IMR-90 (cell line): Measurements from ENCODE around the gene PEAK3. TPM values are rescaled to one million over a fixed set of nuclear protein-coding genes. Genes with fewer than 3 reads are reported as not detected.

ENCODE experiments used
- ATAC-seq: fragments of 200-7000 bp; cut with Tn5 transposase; 2 replicates; pipeline ENCODE4 v1.9.1; 2020; ENCODE audit warnings: low read depth, mild to moderate bottlenecking, moderate library complexity
- BruUV-seq: library from RNA; stranded (reverse); fragments of 400-500 nt; replicated peaks from 2 replicates; lab custom pipeline; 2021; lab: Mats Ljungman, UMichigan
- CTCF ChIA-PET: fragments of 300-600 bp; formaldehyde crosslinking; extraction: SDS; loops from one replicate; lab custom pipeline; 2021; ENCODE audit warnings: antibody characterized with exemption; lab: Yijun Ruan, JAX
- POLR2A ChIA-PET: fragments of 300-600 bp; sonication (Branson Sonifier 250); formaldehyde crosslinking; loops from one replicate; lab custom pipeline; 2022; ENCODE audit warnings: antibody characterized with exemption; ENCODE audit not compliant: unreplicated experiment; lab: Charles Lee
- DNase-seq: peaks from one replicate; pipeline ENCODE4 v3.0.0; 2013
- H2AFZ ChIP-seq: replicated peaks from 2 replicates; pipeline ENCODE3; 2013; ENCODE audit warnings: low read length, mild to moderate bottlenecking; ENCODE audit not compliant: poor library complexity
- H2AK5ac ChIP-seq: 2 replicates; pipeline ENCODE4 v1.6.1; 2013; ENCODE audit warnings: low read depth, low read length, inconsistent platforms
- H2AK9ac ChIP-seq: replicated peaks from 2 replicates; pipeline ENCODE3; 2013; ENCODE audit warnings: mild to moderate bottlenecking, low read depth, low read length, moderate library complexity; ENCODE audit not compliant: poor library complexity
- H2BK120ac ChIP-seq: 2 replicates; pipeline ENCODE4 v1.6.1; 2013; ENCODE audit warnings: low read depth, low read length, inconsistent platforms
- H2BK15ac ChIP-seq: 3 replicates; pipeline ENCODE4 v1.6.1; 2013; ENCODE audit warnings: low read depth, low read length, inconsistent platforms
- H2BK20ac ChIP-seq: 2 replicates; pipeline ENCODE4 v1.6.1; 2013; ENCODE audit warnings: low read depth, mild to moderate bottlenecking, inconsistent platforms, low read length, moderate library complexity
- H2BK5ac ChIP-seq: 2 replicates; pipeline ENCODE4 v1.6.1; 2013; ENCODE audit warnings: mild to moderate bottlenecking, low read depth, low read length, inconsistent platforms; ENCODE audit not compliant: poor library complexity, severe bottlenecking
- H3K14ac ChIP-seq: replicated peaks from 2 replicates; pipeline ENCODE4 v1.6.1; 2013; ENCODE audit warnings: low read depth, low read length, inconsistent platforms
- H3K18ac ChIP-seq: 2 replicates; pipeline ENCODE4 v1.6.1; 2013; ENCODE audit warnings: low read depth, low read length, control low read depth
- H3K23ac ChIP-seq: 2 replicates; pipeline ENCODE4 v1.6.1; 2013; ENCODE audit warnings: low read depth, low read length, inconsistent platforms
- H3K27ac ChIP-seq: 2 replicates; pipeline ENCODE4 v1.5.1; 2013; ENCODE audit warnings: mild to moderate bottlenecking, control low read depth, low read length; ENCODE audit not compliant: insufficient read depth
- H3K27me3 ChIP-seq: 2 replicates; pipeline ENCODE4 v1.6.1; 2013; ENCODE audit warnings: low read length; ENCODE audit not compliant: control insufficient read depth, insufficient read depth
- H3K36me3 ChIP-seq: 2 replicates; pipeline ENCODE4 v1.6.1; 2013; ENCODE audit warnings: low read length, mixed read lengths; ENCODE audit not compliant: control insufficient read depth, insufficient read depth
- H3K4ac ChIP-seq: 2 replicates; pipeline ENCODE4 v1.6.1; 2013; ENCODE audit warnings: low read depth, low read length, inconsistent platforms
- H3K4me1 ChIP-seq: 2 replicates; pipeline ENCODE4 v1.6.1; 2013; ENCODE audit warnings: low read length, mixed read lengths; ENCODE audit not compliant: control insufficient read depth, insufficient read depth
- H3K4me2 ChIP-seq: 2 replicates; pipeline ENCODE4 v1.6.1; 2013; ENCODE audit warnings: low read depth, mild to moderate bottlenecking, control low read depth, low read length, moderate library complexity
- H3K4me3 ChIP-seq: 2 replicates; pipeline ENCODE4 v1.5.1; 2013; ENCODE audit warnings: low read depth, mild to moderate bottlenecking, control low read depth, low read length, moderate library complexity; ENCODE audit not compliant: insufficient read depth
- H3K56ac ChIP-seq: 2 replicates; pipeline ENCODE4 v1.6.1; 2013; ENCODE audit warnings: low read length, inconsistent platforms; ENCODE audit not compliant: insufficient read depth; ENCODE audit errors: extremely low read depth
- H3K79me1 ChIP-seq, 2 experiments: 2 replicates each; pipeline ENCODE4 v1.6.1; 2013; ENCODE audit warnings: low read length in 2 of 2, inconsistent platforms in 1 of 2, low read depth in 1 of 2
- H3K9ac ChIP-seq: 2 replicates; pipeline ENCODE4 v1.6.1; 2013; ENCODE audit warnings: low read depth, low read length, control low read depth
- H3K9me1 ChIP-seq: 2 replicates; pipeline ENCODE4 v1.6.1; 2013; ENCODE audit warnings: low read length, inconsistent platforms; ENCODE audit not compliant: insufficient read depth
- H3K9me3 ChIP-seq: 2 replicates; pipeline ENCODE4 v1.6.1; 2013; ENCODE audit warnings: low read length; ENCODE audit not compliant: control insufficient read depth, insufficient read depth
- H4K20me1 ChIP-seq: 2 replicates; pipeline ENCODE4 v1.6.1; 2013; ENCODE audit warnings: low read length, inconsistent platforms; ENCODE audit not compliant: insufficient read depth
- H4K5ac ChIP-seq: 2 replicates; pipeline ENCODE4 v1.6.1; 2013; ENCODE audit warnings: mild to moderate bottlenecking, low read depth, low read length, control low read depth
- H4K8ac ChIP-seq, 2 experiments: 2 replicates each; pipeline ENCODE4 v1.6.1; 2013; ENCODE audit warnings: low read depth in 2 of 2, low read length in 2 of 2, control low read depth in 1 of 2, inconsistent platforms in 1 of 2
- H4K91ac ChIP-seq: 2 replicates; pipeline ENCODE4 v1.6.1; 2013; ENCODE audit warnings: low read depth, low read length, inconsistent platforms; ENCODE audit not compliant: insufficient read depth
- BHLHE40 ChIP-seq: fragments of 150-350 bp; IDR thresholded peaks from 2 replicates; pipeline ENCODE4 v1.6.1; 2016; ENCODE audit warnings: mild to moderate bottlenecking, low read depth, low read length
- CHD1 ChIP-seq: IDR thresholded peaks from 2 replicates; pipeline ENCODE4 v1.6.1; 2012; ENCODE audit warnings: low read depth, low read length, improper control_type of control experiment
- CTCF ChIP-seq: conservative IDR thresholded peaks from 2 replicates; pipeline ENCODE4 v1.5.1; 2012; ENCODE audit warnings: mild to moderate bottlenecking, low read depth, low read length, improper control_type of control experiment
- ELK1 ChIP-seq: fragments of 150-350 bp; IDR thresholded peaks from 2 replicates; pipeline ENCODE4 v1.6.1; 2016; ENCODE audit warnings: low read depth, mild to moderate bottlenecking, low read length, moderate library complexity, borderline replicate concordance
- FOS ChIP-seq: fragments of 150-350 bp; IDR thresholded peaks from 2 replicates; pipeline ENCODE4 v1.6.1; 2016; ENCODE audit warnings: low read depth, low read length
- MAFK ChIP-seq: IDR thresholded peaks from 2 replicates; pipeline ENCODE4 v1.6.1; 2012; ENCODE audit warnings: low read depth, low read length, improper control_type of control experiment
- MAZ ChIP-seq: IDR thresholded peaks from 2 replicates; pipeline ENCODE4 v1.6.1; 2012; ENCODE audit warnings: low read depth, mild to moderate bottlenecking, low read length, improper control_type of control experiment, moderate library complexity, borderline replicate concordance
- MXI1 ChIP-seq: IDR thresholded peaks from 2 replicates; pipeline ENCODE4 v1.6.1; 2012; ENCODE audit warnings: low read depth, mild to moderate bottlenecking, low read length, moderate library complexity, borderline replicate concordance
- RAD21 ChIP-seq: IDR thresholded peaks from 2 replicates; pipeline ENCODE4 v1.6.1; 2012; ENCODE audit warnings: low read length, improper control_type of control experiment
- RCOR1 ChIP-seq: IDR thresholded peaks from 2 replicates; pipeline ENCODE4 v1.6.1; 2012; ENCODE audit warnings: mild to moderate bottlenecking, low read length, improper control_type of control experiment; ENCODE audit not compliant: insufficient replicate concordance
- SMC3 ChIP-seq: fragments of 150-350 bp; IDR thresholded peaks from 2 replicates; pipeline ENCODE4 v1.6.1; 2016; ENCODE audit warnings: low read depth, mild to moderate bottlenecking, antibody characterized with exemption, low read length, moderate library complexity
- USF2 ChIP-seq: fragments of 150-350 bp; IDR thresholded peaks from 2 replicates; pipeline ENCODE4 v1.6.1; 2017; ENCODE audit warnings: mild to moderate bottlenecking, antibody characterized with exemption, low read length, low read depth
- WGBS, 2 experiments: methylation state at CpG; one replicate each; pipeline versions ENCODE4 v1.1.5 to v1.1.7; 2013; ENCODE audit warnings: missing lambda C conversion rate in 2 of 2; ENCODE audit not compliant: insufficient read length in 1 of 2; ENCODE audit errors: extremely low coverage in 2 of 2; 5-methylcytosine and 5-hydroxymethylcytosine counted together
- dilution Hi-C: fragments of 300-500 bp; cut with HindIII; formaldehyde crosslinking; loops from one replicate; pipeline ENCODE4 v1.14.3; 2018; ENCODE audit warnings: low sequenced_read_pairs; ENCODE audit not compliant: unreplicated experiment
- in situ Hi-C: fragments of 300-500 bp; cut with MboI; formaldehyde crosslinking; loops from 3 replicates; pipeline ENCODE4 v1.14.3; 2019; ENCODE audit warnings: low sequenced_read_pairs, inconsistent platforms, mixed read lengths
- intact Hi-C: fragments of 100-400 bp; cut with micrococcal nuclease; formaldehyde crosslinking; loops from 2 replicates; pipeline ENCODE4 v1.10.0; 2022
- polyA plus RNA-seq, 3 experiments: library from polyadenylated mRNA; depleted of rRNA; stranded (reverse); fragments of >200 nt; gene quantifications; 2 replicates each; pipeline ENCODE4 v1.2.3, GENCODE V29; 2012; ENCODE audit warnings: low replicate concordance in 1 of 3
- total RNA-seq: library from RNA; depleted of rRNA; stranded (reverse); fragments of >200 nt; gene quantifications from 2 replicates; pipeline ENCODE4 v1.2.3, GENCODE V29; 2012

Gene PEAK3
- total and polyA plus RNA-seq, 2 of the 4 experiments (the other 2 are of a cell fraction), result under 0.01 to 0.09 TPM

GRCh38 chr19:2255982-2256685 is 25.8 kb downstream of the PEAK3 start, which contains the start of gene JSRP1:
JSRP1 (minus strand) TSS chr19:2256417; CDS start chr19:2255314, 1,103 bp downstream.
- no peaks in the 10 kb centered on the region for H3K9me3 ChIP-seq
- peak within 1 kb of the TSS; percentile 50 for H2AK9ac ChIP-seq
- H3K27me3 ChIP-seq, result peaks cover 30% of the 10 kb centered on the region
- no peak for ATAC-seq
- no peaks in the 10 kb centered on the region for H3K79me1 ChIP-seq
- H2BK5ac ChIP-seq, result no peak within 1 kb of the TSS
- H3K4me2 ChIP-seq, result no peak within 1 kb of the TSS
- H4K20me1 ChIP-seq, result peaks cover 4% of the 10 kb centered on the region; the same call in 1 of the 2 replicates
- no peaks in the 10 kb centered on the region for H3K36me3 ChIP-seq
- no peak within 1 kb of the TSS for H3K4ac ChIP-seq
- H3K4me3 ChIP-seq, result no peak within 1 kb of the TSS
- in situ Hi-C loops (no loop called here), dilution Hi-C loops (no loop called here), intact Hi-C loops (no loop called here)
- peak within 1 kb of the TSS; percentile 43 for H2AFZ ChIP-seq
- 84% methylated on average over 9 of the region's 24 CpGs; no CpG with 5 or more reads in 1 of the 2 experiments for WGBS, 2 experiments
- H2AK5ac ChIP-seq, result no peak within 1 kb of the TSS
- H3K9me1 ChIP-seq, result no peaks in the 10 kb centered on the region
- no peak within 1 kb of the TSS for H2BK20ac ChIP-seq
- no peak for DNase-seq
- TF ChIP-seq BHLHE40, result no peak
- no peak for TF ChIP-seq MXI1
- TF ChIP-seq USF2, result no peak
- TF ChIP-seq CHD1, result no peak
- TF ChIP-seq RCOR1, result no peak
- TF ChIP-seq RAD21, result no peak
- no peak for TF ChIP-seq SMC3
- TF ChIP-seq MAZ, result no peak
- no peak for TF ChIP-seq MAFK
- no peak for TF ChIP-seq ELK1
- no peak for TF ChIP-seq CTCF
- no peak for TF ChIP-seq FOS
- no TSS peak for BruUV-seq
- no peak within 1 kb of the TSS for H4K91ac ChIP-seq
- H2BK15ac ChIP-seq, result no peak within 1 kb of the TSS
- no peak within 1 kb of the TSS for H2BK120ac ChIP-seq
- no peak within 1 kb of the TSS for H3K56ac ChIP-seq
- H3K23ac ChIP-seq, result no peak within 1 kb of the TSS
- H3K27ac ChIP-seq, result no peak within 1 kb of the TSS
- H3K14ac ChIP-seq, result no peak within 1 kb of the TSS
- H3K18ac ChIP-seq, result no peak within 1 kb of the TSS
- H4K5ac ChIP-seq, result no peak within 1 kb of the TSS
- ChIA-PET POLR2A (no interaction called here), CTCF (no interaction called here)
- no peak within 1 kb of the TSS for H4K8ac ChIP-seq
- peaks cover 4% of the 10 kb centered on the region; the same call in 1 of the 2 replicates for H3K4me1 ChIP-seq
- H3K9ac ChIP-seq, result no peak within 1 kb of the TSS
